GM20431 (cell line): ENCODE measurements around the gene AKAP6.

Source experiments
- in situ Hi-C: fragments of 300-500 bp; cut with MseI, MboI; formaldehyde crosslinking; loops from one replicate; pipeline ENCODE4 v1.15.0; 2020; ENCODE audit warnings: low sequenced_read_pairs; ENCODE audit not compliant: unreplicated experiment

The AKAP6 gene, protein sequence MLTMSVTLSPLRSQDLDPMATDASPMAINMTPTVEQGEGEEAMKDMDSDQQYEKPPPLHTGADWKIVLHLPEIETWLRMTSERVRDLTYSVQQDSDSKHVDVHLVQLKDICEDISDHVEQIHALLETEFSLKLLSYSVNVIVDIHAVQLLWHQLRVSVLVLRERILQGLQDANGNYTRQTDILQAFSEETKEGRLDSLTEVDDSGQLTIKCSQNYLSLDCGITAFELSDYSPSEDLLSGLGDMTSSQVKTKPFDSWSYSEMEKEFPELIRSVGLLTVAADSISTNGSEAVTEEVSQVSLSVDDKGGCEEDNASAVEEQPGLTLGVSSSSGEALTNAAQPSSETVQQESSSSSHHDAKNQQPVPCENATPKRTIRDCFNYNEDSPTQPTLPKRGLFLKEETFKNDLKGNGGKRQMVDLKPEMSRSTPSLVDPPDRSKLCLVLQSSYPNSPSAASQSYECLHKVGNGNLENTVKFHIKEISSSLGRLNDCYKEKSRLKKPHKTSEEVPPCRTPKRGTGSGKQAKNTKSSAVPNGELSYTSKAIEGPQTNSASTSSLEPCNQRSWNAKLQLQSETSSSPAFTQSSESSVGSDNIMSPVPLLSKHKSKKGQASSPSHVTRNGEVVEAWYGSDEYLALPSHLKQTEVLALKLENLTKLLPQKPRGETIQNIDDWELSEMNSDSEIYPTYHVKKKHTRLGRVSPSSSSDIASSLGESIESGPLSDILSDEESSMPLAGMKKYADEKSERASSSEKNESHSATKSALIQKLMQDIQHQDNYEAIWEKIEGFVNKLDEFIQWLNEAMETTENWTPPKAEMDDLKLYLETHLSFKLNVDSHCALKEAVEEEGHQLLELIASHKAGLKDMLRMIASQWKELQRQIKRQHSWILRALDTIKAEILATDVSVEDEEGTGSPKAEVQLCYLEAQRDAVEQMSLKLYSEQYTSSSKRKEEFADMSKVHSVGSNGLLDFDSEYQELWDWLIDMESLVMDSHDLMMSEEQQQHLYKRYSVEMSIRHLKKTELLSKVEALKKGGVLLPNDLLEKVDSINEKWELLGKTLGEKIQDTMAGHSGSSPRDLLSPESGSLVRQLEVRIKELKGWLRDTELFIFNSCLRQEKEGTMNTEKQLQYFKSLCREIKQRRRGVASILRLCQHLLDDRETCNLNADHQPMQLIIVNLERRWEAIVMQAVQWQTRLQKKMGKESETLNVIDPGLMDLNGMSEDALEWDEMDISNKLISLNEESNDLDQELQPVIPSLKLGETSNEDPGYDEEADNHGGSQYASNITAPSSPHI (N-terminal part only)

DNA sequence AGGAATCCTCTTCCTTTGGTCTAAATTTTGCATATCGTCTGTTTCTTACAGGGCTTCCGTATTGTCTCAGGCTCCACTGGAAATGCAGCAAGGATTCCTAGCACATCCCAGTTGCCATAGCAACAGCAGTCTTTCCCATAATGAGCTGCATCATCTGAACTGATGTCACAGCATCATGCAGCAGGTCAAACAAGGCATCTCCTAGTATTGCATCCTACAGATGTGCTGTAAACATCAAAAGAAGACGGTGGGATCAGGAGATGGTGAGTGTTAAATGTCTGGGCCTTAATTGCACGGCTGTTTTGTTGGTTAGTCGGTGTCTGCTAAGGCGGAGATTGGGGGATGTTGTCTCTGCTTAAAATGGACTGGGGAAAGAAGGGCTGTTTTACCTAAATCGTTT is at the start of gene AKAP6:
Gene AKAP6, plus strand, starts transcription at position 153 of the 400 bp plus-strand sequence. CDS start 104,196 bp downstream, outside the sequence.
- in situ Hi-C loops, result no loop called here

DNA sequence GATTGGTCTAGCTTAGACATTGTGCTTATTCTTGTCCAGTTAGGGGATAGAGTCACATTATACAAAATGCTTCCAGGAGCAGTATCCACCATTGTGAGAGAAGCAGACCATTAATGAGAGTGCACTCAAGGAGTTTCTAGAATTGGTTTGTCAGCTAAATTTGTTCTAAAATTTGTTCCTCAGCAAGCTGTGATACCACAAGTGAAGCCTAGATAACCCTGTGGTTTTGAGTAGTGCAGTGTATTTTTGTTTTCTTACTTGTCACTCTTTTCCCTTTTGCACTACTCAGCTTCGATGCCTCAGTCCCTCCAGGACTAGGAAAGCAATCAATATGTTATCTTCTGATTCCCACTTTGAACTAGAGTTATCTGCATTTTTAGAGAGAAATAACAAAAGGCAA is 42.5 kb upstream of the AKAP6 start:
- in situ Hi-C loops, result no loop called here

DNA sequence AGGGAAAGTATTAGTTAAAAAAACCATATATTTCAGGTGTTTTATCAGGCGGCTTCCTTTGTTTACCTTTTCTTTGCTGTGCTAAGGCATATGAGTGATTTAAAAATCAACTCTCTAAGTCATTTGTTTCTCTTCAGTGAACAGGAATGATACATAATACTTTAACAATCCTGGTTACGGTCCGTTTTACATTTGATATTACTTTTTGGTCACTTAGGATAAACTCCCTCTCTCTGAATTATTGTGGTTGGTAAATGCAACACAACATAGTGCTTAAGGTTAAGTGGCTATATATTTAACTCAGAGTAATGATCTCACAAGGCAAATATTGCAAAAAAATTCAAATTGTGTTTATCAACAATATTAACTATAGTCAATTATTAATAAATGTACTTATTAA is 32.7 kb upstream of the AKAP6 start:
- in situ Hi-C loops, result no loop called here

DNA sequence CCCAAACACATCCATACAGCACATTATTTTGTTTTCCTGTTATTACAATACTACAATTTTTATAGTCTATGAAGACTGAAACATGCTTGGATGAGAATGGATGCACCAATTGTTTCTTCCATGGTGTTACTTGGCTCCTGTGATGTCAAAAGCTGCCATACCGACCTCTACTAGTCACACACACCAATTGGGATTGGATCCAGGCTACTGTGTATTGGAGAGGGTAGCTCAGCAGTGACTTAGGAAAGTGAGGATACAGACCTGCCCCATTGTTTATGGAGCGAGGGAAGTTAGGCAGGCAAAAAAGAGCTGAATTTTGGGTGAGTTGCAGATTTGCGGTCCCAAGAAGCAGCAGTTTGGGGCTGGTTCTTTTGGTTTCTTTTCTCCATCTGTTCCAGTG is 30.8 kb upstream of the AKAP6 start:
- in situ Hi-C loops, result no loop called here

DNA sequence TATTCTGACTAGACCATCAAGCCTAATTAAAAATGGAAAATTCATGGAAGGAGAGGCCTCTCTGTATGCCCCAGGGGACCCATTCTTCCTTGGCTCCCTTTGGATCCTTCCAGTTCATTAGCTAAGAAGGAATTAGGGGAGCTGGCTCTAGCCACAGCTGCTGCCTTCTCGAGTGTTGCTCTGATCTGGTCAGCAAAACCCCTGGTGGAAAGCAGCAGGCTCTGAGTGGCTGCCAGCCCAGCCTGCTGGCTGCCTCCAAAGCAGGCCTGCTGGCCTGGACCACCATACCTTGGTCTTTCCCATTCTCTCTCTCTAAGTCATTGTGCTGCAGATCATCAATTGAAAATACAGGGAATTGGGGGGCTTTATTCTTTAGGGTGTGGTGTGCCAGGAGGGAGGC is 29.0 kb upstream of the AKAP6 start:
- in situ Hi-C loops, result no loop called here

DNA sequence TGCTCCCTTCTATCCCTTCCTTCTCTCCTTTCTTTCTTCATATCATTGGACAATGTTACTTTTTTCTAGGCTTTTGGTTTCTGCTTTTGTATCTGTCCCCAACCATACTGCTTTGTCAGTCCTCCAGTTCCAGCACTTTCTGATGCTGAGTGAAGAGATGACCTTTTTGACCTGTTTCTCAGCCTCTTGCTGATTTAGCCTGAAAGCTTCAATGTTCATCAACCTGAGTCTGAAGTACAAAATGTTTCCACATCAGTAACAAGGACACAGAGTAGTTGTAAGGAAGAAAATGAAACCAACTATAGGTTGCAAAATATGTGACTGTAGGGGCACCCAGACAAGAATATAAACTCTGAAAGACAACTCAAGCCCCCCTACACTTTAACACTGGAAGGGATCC is 25.2 kb upstream of the AKAP6 start:
- in situ Hi-C loops, result no loop called here

DNA sequence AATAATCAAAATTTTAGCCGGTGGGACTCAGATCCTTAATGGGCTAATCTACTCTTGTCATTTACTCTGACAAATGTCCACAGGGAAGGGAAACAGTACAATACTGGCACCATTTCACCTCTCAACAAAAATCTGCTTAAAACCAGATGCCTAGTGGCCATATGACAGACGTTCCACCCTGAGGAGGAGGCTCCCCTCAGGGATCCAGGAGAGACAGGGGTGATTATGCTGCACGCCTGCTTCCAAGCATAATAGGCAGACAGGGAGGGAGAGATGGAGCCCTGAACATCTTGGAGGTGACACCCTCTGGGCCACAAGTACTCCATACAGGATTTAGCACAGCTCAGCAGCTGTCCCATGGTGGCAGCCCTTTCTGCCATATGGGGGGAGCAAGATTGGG is 24.8 kb upstream of the AKAP6 start:
- in situ Hi-C loops, result no loop called here

DNA sequence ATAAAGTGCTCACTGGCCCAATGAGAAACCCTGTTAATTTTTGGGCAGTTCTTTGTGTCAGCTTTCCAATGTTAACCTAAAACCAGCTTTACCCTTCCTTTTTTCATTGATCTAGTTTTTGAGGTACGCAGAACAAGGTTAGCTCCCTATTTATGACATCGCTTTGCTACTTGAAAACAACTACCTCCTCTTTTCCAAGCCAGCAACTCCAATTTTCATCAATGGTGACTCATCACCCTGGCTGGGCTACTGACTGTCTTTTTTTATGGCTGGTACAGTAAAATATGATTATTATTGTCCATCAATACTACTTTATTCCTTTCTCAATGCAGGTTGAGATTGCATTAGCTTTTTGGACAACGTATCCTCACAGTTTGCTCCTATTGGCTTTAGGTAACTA is 22.5 kb upstream of the AKAP6 start:
- in situ Hi-C loops, result no loop called here

DNA sequence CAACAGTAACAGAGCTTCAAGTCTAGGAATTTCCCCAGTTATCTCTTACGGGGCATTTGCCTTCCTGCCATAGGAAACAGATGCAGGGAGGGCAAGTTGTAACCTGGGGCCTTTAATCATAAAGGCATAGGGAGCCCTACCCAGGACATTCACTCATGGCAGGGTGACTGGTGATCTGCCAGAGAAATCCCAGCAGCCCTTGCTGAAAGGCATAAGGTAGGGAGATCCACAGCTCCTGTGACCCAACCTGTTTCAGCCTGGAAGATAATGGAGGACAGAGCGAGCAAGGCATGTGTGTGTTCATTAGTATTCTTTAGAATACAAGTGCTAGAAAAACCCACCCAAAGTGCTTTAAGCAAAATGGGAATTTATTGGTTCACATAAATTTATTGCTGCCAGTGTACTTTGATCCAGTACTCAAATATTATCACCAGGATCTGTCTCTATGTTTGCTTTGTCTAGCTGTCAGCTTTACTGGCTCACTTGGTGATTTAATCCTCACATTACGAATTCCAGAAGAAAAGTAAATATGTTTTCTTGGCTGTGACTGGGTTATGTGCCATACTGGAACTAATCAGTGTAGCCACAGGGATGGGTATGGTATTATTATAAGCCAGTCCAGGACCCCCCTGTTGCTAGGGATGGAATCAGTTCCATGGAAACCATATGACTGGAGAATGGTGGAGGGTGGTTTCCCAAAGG is 21.1 kb upstream of the AKAP6 start:
- in situ Hi-C loops, result no loop called here

DNA sequence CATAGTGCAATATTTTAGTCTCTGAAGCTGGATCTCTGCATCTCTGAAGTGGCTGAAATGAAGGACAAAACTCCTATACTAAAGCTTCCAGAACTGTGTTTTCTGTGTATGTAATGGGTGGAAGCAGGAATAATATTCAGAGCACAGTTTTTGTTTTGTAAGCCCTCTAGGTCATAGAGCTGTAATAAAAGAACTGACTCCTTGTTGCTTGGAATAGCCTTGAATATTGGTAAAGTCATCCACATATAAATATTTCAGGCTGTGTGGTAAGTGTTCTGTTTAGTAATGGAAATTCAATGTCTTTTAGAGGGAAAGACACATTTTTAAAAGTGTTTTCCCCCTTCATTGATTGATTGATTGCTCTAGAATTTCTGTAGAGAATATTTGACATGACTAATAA is 18.2 kb upstream of the AKAP6 start:
- in situ Hi-C loops, result no loop called here

DNA sequence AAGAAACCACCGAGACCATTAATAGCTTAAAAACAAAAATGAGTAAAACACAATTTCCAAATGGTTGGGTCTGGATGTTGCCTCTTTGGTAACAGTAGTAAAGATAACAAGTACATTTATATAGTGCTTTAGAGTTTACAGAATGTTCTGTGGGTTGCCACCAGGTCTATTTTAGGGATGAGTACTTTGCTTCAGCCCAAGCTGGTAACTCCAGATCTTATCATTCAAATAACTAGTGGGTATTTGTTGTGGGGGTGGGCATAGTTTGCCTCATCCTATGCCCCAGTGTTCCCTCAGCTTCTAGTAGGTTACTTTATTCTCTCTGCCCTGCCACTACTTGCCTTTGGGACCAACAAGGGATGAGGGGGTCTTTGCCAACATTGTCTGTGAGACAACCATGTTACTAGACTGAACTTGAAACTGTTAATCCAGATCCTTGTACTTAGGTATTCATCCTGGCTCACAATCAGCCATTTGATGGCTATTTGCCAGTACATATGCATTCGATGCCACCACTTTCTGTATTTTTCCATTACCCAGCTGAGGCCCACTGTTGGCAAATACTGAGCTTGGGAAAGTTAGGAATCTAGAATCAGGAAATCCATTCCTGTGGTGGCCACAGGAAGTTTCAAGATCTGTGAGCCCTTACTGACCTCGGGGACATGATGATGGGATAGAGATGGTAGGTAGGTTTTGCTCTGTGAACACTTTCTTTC is 17.6 kb upstream of the AKAP6 start:
- in situ Hi-C loops, result no loop called here

DNA sequence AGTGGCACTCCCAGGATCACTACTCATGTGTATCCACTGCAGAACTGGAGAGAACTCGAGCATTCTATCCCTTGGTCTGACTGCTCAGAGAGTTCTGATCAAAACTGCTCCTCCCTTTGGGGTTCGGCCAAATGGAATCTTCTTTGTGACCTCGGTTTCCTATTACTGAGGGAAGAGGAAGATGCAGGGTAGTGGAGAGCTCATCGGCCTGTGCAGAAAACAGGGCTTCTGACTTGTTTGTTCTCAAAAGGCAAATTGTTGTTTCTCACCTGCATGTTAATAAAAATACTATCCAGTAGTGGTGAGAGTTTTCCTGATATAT is 17.1 kb upstream of the AKAP6 start:
- in situ Hi-C loops, result no loop called here

DNA sequence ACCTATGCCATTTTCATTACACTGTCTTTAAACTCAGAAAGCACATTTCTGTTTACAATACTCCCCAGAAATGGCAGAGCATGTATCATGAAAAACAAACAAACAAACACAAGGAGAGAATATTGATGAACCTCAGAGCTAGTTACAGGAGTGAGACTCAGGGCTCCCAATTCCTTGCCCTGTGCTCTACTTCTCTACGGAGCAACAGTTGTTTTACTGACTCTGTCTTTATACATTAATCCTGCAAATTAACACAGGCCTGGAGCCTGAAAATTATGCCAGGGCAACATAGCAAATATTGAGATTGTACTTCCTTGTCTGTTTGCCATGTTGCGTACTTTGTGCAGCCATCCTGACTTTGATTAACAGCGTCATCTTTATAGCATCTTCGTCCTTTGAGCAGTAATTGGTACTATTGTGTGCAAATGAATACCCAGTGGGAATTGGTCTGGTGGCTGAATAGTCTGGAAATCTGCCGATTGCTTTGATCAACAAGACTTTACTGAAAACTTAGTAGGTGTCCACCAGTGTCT is 15.2 kb upstream of the AKAP6 start:
- in situ Hi-C loops, result no loop called here

DNA sequence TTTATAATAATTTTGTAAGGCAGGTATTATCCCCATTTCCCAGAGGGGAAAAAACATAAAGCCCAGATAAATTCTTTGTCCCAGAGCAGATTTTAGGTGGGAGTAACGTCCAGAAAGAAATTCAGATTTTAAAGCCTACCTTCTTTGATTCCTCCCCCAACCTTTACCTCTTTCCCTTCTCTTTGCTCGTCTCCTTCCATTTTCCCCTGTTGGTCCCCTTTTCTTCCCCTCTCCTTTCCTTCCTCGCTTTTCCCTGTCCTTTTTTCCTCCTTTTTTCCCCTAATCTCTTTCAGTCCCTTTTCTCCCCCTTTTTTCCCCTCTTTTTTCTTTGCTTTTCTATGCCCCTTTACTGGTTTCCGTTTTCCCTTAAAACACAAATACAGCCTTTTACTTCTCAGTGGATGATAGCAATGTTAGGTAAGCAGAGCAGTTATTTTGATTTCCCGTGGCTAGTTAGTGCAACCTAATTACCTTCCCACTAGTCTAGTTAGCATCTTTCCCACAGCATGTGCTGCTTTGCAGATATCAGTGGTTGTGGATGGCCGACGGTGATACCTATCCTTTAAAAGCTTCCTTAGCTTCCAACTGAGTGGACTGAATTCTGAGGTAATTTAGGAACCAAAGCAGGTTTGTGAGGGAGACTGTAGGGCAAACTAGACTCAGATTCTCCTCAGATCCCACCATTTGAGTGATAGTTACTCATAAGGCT is 10.9 kb upstream of the AKAP6 start:
- in situ Hi-C loops, result no loop called here

DNA sequence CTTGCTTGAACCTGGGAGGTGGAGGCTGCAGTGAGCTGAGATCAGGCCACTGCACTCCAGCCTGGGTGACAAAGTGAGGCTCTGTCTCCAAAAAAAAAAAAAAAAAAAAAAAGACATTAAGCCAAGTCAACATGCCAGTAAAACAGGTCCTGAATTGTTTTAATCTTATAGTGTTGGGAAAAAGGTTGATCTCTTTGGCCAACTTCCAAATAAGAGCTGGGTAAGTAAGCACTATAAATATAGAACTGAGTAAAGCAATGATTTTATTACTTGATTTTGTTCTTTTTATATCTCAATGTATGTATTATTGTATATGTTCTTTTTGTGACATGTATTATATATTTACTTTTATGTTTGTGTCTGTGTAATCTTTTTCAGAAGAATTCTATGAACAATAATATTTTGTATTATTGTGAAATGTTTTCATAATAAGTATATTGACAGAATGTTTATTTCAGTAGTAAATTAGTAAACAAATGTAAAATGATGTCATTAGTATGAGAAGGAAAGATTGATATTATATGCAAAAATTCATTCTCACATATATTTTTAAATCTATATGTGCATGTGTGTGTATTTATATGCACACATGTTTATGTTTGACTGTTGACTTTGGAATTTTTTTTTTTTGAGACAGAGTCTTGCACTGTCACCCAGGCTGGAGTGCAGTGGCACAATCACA is 9.6 kb upstream of the AKAP6 start:
- in situ Hi-C loops, result no loop called here

DNA sequence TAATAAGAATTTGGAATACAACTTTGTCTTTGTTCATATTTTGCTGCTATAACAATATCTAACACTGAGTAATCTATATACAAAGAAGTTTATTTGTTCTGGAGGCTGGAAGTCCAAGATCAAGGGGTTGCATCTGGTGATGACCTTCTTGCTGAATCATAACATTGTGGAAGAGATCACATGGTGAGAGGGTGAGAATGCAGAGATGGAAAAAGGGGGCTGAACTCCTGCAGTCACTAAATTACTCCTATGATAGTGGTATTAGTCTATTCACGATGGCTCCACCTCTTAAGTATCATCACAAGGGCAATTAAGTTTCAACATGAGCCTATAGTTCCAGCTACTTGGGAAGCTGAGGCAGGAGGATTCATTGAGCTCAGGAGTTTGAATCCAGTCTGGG is 4.5 kb upstream of the AKAP6 start:
- in situ Hi-C loops, result no loop called here

DNA sequence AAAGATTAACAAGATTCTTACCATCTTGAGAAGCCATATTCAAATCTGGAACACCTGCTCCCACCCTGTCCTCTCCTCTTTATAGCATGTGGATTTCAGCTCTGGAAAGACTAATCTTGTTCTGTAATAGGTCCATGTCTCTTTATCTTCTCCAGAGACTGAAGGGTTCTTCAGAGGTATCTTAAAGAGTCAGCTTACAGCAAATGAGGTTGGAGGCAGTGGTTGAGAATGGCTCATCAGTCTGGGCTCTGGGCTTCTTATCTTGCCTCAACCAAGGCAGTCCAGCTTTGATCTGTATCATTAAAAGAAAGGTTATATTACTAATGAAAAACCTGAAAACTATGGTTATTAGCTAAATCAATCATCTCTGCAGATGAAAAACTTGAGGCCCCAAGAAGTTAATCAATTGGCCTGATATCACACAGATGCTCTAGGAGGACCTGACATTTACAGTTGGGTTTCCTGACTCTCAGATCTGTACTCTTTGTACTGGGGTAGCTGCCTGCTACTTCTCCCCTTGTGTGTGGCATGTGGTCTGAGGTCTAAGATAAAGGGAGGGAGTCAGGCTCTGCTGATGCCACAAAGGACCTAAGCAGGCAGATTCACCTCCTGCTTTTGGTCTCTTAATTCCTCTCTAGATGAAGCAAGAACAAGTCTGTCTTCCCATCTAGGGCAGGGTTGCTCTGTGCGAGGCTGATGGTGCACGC is 1.7 kb upstream of the AKAP6 start:
- in situ Hi-C loops, result no loop called here
